Measurements from ENCODE around the gene RAD23A. TPM values are rescaled to one million over a fixed set of nuclear protein-coding genes. Genes with fewer than 3 reads are reported as not detected.

The RAD23A gene
- total RNA-seq, 2 donors from 2014 or later, result 53.7 to 94.6 TPM

- intact Hi-C loops (cut with DNase I), result loop anchor here (5.0 kb wide), 2 partner anchors 46 to 76 kb away; no protein-coding TSS in a partner anchor
- H3K4me3 ChIP-seq, result no peak overlapping the region
- H3K9me3 ChIP-seq, result no peaks in the 10 kb centered on the region
- no peaks in the 10 kb centered on the region for H3K27me3 ChIP-seq
- DNase-seq (no peak), ATAC-seq (no peak)
- TF ChIP-seq CTCF (IDR thresholded peaks at IDR 0.05) (no peak), POLR2A (IDR thresholded peaks at IDR 0.05) (no peak)
- H3K36me3 ChIP-seq (replicated peaks in 1 of 2; ENCODE audit: insufficient read depth in 1 of 2, low read depth in 2 of 2), result no peaks in the 10 kb centered on the region
- 96 to 98% methylated on average over 6 to 12 of the region's 12 CpGs for WGBS, 2 donors
- peaks cover 20% of the 10 kb centered on the region for H3K4me1 ChIP-seq
- no peak overlapping the region for H3K27ac ChIP-seq
Measured at GRCh38 chr19:12986726-12987125, 41.1 kb downstream of the RAD23A start.

- intact Hi-C loops (cut with DNase I), result loop anchor here (5.0 kb wide), 2 partner anchors 45 to 75 kb away; no protein-coding TSS in a partner anchor
- peaks cover 20% of the 10 kb centered on the region for H3K4me1 ChIP-seq
- TF ChIP-seq CTCF (IDR thresholded peaks at IDR 0.05), result no peak
- no peak for TF ChIP-seq POLR2A (IDR thresholded peaks at IDR 0.05)
- H3K27me3 ChIP-seq, result no peaks in the 10 kb centered on the region
- no peak for ATAC-seq
- DNase-seq, result no peak
- no peak overlapping the region for H3K27ac ChIP-seq
- no peak overlapping the region for H3K4me3 ChIP-seq
- 59 to 83% methylated on average over 2 to 3 of the region's 3 CpGs for WGBS, 2 donors
- no peaks in the 10 kb centered on the region for H3K36me3 ChIP-seq (replicated peaks in 1 of 2; ENCODE audit: insufficient read depth in 1 of 2, low read depth in 2 of 2)
- H3K9me3 ChIP-seq, result no peaks in the 10 kb centered on the region
Measured at GRCh38 chr19:12987190-12987589, 41.5 kb downstream of the RAD23A start.

- H3K9me3 ChIP-seq, result no peaks in the 10 kb centered on the region
- H3K36me3 ChIP-seq (replicated peaks in 1 of 2; ENCODE audit: insufficient read depth in 1 of 2, low read depth in 2 of 2), result no peaks in the 10 kb centered on the region
- no peak for ATAC-seq
- no peak overlapping the region for H3K27ac ChIP-seq
- TF ChIP-seq POLR2A (IDR thresholded peaks at IDR 0.05), result no peak
- TF ChIP-seq CTCF (IDR thresholded peaks at IDR 0.05), result no peak
- no peak overlapping the region for H3K4me3 ChIP-seq
- no peaks in the 10 kb centered on the region for H3K27me3 ChIP-seq
- intact Hi-C loops (cut with DNase I), result loop anchor here (5.0 kb wide), 2 partner anchors 45 to 75 kb away; no protein-coding TSS in a partner anchor
- peaks cover 19% of the 10 kb centered on the region for H3K4me1 ChIP-seq
- DNase-seq, result no peak
- 32 to 62% methylated on average over 2 to 10 of the region's 10 CpGs for WGBS, 2 donors
Measured at GRCh38 chr19:12987781-12988180, 42.1 kb downstream of the RAD23A start.

- H3K27me3 ChIP-seq, result no peaks in the 10 kb centered on the region
- no peak overlapping the region for H3K27ac ChIP-seq
- H3K36me3 ChIP-seq (replicated peaks in 1 of 2; ENCODE audit: insufficient read depth in 1 of 2, low read depth in 2 of 2), result no peaks in the 10 kb centered on the region
- 38 to 43% methylated on average over 10 to 22 of the region's 22 CpGs for WGBS, 2 donors
- intact Hi-C loops (cut with DNase I), result no loop called here
- no peak for DNase-seq
- ATAC-seq, result no peak
- no peaks in the 10 kb centered on the region for H3K9me3 ChIP-seq
- TF ChIP-seq CTCF (IDR thresholded peaks at IDR 0.05) (no peak), POLR2A (IDR thresholded peaks at IDR 0.05) (no peak)
- H3K4me3 ChIP-seq, result no peak overlapping the region
- peaks cover 5% of the 10 kb centered on the region for H3K4me1 ChIP-seq
Measured at GRCh38 chr19:12990431-12990830, 44.8 kb downstream of the RAD23A start.

GRCh38 chr19:12990853-12991252, 45.2 kb downstream of the RAD23A start:
- ATAC-seq, result no peak
- H3K27ac ChIP-seq, result no peak overlapping the region
- WGBS, 2 donors, result 50 to 63% methylated on average over 1 to 3 of the region's 3 CpGs
- DNase-seq, result no peak
- H3K4me1 ChIP-seq, result peaks cover 5% of the 10 kb centered on the region
- no peak for TF ChIP-seq POLR2A (IDR thresholded peaks at IDR 0.05)
- no peak for TF ChIP-seq CTCF (IDR thresholded peaks at IDR 0.05)
- no peaks in the 10 kb centered on the region for H3K36me3 ChIP-seq (replicated peaks in 1 of 2; ENCODE audit: insufficient read depth in 1 of 2, low read depth in 2 of 2)
- H3K4me3 ChIP-seq, result no peak overlapping the region
- H3K27me3 ChIP-seq, result no peaks in the 10 kb centered on the region
- H3K9me3 ChIP-seq, result no peaks in the 10 kb centered on the region
- intact Hi-C loops (cut with DNase I), result no loop called here

Data from body of pancreas (tissue), 4 donors.